Measurements from ENCODE around the gene GATA5.

DNA sequence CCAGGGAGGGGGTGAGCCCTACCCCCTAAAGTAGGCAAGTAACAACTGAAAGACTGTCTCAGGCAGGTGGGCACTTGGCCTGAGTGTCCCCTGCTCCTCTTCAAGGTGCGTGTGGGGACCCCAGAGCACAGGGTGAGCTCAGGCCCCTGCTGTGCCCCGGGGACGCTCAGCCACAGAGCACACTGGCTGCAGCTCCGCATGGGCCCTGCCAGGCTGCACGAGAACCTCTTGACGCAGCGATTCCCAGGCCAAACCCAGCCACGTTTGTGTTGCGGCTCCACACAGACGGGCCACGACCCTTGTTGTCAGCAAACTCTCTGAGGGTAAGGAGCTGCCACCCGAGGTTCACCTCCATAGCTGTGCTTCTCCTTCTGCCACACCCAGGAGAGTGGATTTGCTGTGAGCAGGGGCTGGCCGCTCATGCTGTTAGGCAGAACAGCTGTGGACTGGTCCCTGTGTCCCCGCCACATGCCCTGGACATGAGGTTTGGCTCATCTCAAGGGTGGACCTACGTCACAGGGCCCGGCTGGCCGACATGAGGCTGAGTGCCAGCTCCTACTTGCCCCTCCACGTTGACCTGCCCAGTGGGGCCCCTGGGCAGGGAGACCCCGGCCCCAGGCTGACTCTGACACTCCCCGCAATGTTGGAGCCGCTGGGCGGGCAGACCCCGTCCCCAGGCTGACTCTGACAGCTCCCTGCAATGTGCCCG, 29.7 kb upstream of the GATA5 start:
- TF ChIP-seq, protein P1, sequence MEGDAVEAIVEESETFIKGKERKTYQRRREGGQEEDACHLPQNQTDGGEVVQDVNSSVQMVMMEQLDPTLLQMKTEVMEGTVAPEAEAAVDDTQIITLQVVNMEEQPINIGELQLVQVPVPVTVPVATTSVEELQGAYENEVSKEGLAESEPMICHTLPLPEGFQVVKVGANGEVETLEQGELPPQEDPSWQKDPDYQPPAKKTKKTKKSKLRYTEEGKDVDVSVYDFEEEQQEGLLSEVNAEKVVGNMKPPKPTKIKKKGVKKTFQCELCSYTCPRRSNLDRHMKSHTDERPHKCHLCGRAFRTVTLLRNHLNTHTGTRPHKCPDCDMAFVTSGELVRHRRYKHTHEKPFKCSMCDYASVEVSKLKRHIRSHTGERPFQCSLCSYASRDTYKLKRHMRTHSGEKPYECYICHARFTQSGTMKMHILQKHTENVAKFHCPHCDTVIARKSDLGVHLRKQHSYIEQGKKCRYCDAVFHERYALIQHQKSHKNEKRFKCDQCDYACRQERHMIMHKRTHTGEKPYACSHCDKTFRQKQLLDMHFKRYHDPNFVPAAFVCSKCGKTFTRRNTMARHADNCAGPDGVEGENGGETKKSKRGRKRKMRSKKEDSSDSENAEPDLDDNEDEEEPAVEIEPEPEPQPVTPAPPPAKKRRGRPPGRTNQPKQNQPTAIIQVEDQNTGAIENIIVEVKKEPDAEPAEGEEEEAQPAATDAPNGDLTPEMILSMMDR (conservative IDR thresholded peaks at IDR 0.05 in 1 of 2, IDR thresholded peaks at IDR 0.05 in 1 of 2; ENCODE audit: extremely low read depth in 1 of 2, insufficient read depth in 1 of 2, low read depth in 1 of 2, low read length in 2 of 2): no peak
- no peak for TF ChIP-seq EZH2 (IDR thresholded peaks at IDR 0.05; ENCODE audit: borderline replicate concordance, low read length)
